Neural crest cell (in vitro differentiated cells): Measurements from ENCODE around the gene KDM2A. TPM values are rescaled to one million over a fixed set of nuclear protein-coding genes. Genes with fewer than 3 reads are reported as not detected.
"Not testable (repeated sequence)": the region's sequence is repeated elsewhere in the genome, so short reads cannot be mapped to it uniquely, and the experiment has no call there.

Experiments used
- DNase-seq: peaks from one replicate; pipeline ENCODE4 v3.0.0; 2021; ENCODE audit warnings: low read depth, mixed read lengths, low spot score
- H3K27ac Mint-ChIP-seq: one replicate; pipeline ENCODE4 v1.8.0; 2021; ENCODE audit warnings: mild to moderate bottlenecking, mixed read lengths; ENCODE audit not compliant: unreplicated experiment
- H3K27me3 Mint-ChIP-seq: 2 replicates; pipeline ENCODE4 v1.8.0; 2021; ENCODE audit warnings: low read depth, mild to moderate bottlenecking, mixed read lengths
- H3K36me3 Mint-ChIP-seq: 2 replicates; pipeline ENCODE4 v1.8.0; 2021; ENCODE audit warnings: low read depth, mild to moderate bottlenecking, mixed read lengths
- H3K4me1 Mint-ChIP-seq: 2 replicates; pipeline ENCODE4 v1.8.0; 2021; ENCODE audit warnings: mixed read lengths
- H3K4me3 Mint-ChIP-seq: one replicate; pipeline ENCODE4 v1.8.0; 2021; ENCODE audit warnings: mild to moderate bottlenecking, mixed read lengths
- H3K9me3 Mint-ChIP-seq: 2 replicates; pipeline ENCODE4 v1.8.0; 2021; ENCODE audit warnings: mixed read lengths
- CTCF ChIP-seq: fragments of 200-600 bp; sonication (generic); conservative IDR thresholded peaks from 2 replicates; pipeline ENCODE4 v1.5.0; 2021; ENCODE audit warnings: antibody characterized with exemption, mild to moderate bottlenecking
- total RNA-seq: library from RNA; stranded (reverse); gene quantifications from 2 replicates; pipeline ENCODE4 v1.2.1, GENCODE V29; 2021

Gene KDM2A
- total RNA-seq, 1 donor from 2014 or later, result 67.4 TPM

GRCh38 chr11:67195971-67196456 lies 77.0 kb downstream of the KDM2A start:
- H3K36me3 Mint-ChIP-seq, result peaks cover 5% of the 10 kb centered on the region
- DNase-seq, result no peak
- H3K4me3 Mint-ChIP-seq, result no peak overlapping the region
- H3K4me1 Mint-ChIP-seq, result no peaks in the 10 kb centered on the region
- no peaks in the 10 kb centered on the region for H3K9me3 Mint-ChIP-seq
- TF ChIP-seq CTCF, result no peak
- H3K27ac Mint-ChIP-seq, result no peak overlapping the region
- H3K27me3 Mint-ChIP-seq, result no peaks in the 10 kb centered on the region

GRCh38 chr11:67197606-67198005 lies 78.5 kb downstream of the KDM2A start:
- DNase-seq, result no peak
- no peaks in the 10 kb centered on the region for H3K4me1 Mint-ChIP-seq
- H3K27ac Mint-ChIP-seq, result no peak overlapping the region
- H3K9me3 Mint-ChIP-seq, result no peaks in the 10 kb centered on the region
- TF ChIP-seq CTCF, result no peak
- peaks cover 10% of the 10 kb centered on the region for H3K36me3 Mint-ChIP-seq
- no peaks in the 10 kb centered on the region for H3K27me3 Mint-ChIP-seq
- no peak overlapping the region for H3K4me3 Mint-ChIP-seq

- not testable (repeated sequence) for H3K9me3 Mint-ChIP-seq, H3K4me3 Mint-ChIP-seq, H3K36me3 Mint-ChIP-seq, H3K4me1 Mint-ChIP-seq, DNase-seq, H3K27me3 Mint-ChIP-seq
- peak overlapping the region; percentile 36 for H3K27ac Mint-ChIP-seq
These were observed 79.7 kb downstream of the KDM2A start for GRCh38 chr11:67198781-67199180.

GRCh38 chr11:67199751-67200150 lies 80.7 kb downstream of the KDM2A start:
- Mint-ChIP-seq H3K4me3 (no peak overlapping the region), H3K27me3 (no peaks in the 10 kb centered on the region), H3K36me3 (peaks cover 7% of the 10 kb centered on the region), H3K4me1 (no peaks in the 10 kb centered on the region), H3K9me3 (no peaks in the 10 kb centered on the region), H3K27ac (no peak overlapping the region)
- no peak for TF ChIP-seq CTCF
- DNase-seq, result no peak

GRCh38 chr11:67202028-67202427 lies 83.0 kb downstream of the KDM2A start:
- no peaks in the 10 kb centered on the region for H3K9me3 Mint-ChIP-seq
- DNase-seq, result no peak
- no peak for TF ChIP-seq CTCF
- no peak overlapping the region for H3K4me3 Mint-ChIP-seq
- no peaks in the 10 kb centered on the region for H3K27me3 Mint-ChIP-seq
- H3K27ac Mint-ChIP-seq, result no peak overlapping the region
- H3K4me1 Mint-ChIP-seq, result no peaks in the 10 kb centered on the region
- H3K36me3 Mint-ChIP-seq, result peaks cover 7% of the 10 kb centered on the region

- H3K9me3 Mint-ChIP-seq, result no peaks in the 10 kb centered on the region
- H3K27me3 Mint-ChIP-seq, result no peaks in the 10 kb centered on the region
- no peak for TF ChIP-seq CTCF
- no peak overlapping the region for H3K27ac Mint-ChIP-seq
- H3K36me3 Mint-ChIP-seq, result peaks cover 8% of the 10 kb centered on the region
- DNase-seq, result no peak
- no peaks in the 10 kb centered on the region for H3K4me1 Mint-ChIP-seq
- no peak overlapping the region for H3K4me3 Mint-ChIP-seq
These were observed 85.8 kb downstream of the KDM2A start for GRCh38 chr11:67204822-67205221.

- H3K36me3 Mint-ChIP-seq, H3K9me3 Mint-ChIP-seq, H3K27me3 Mint-ChIP-seq, DNase-seq, H3K4me1 Mint-ChIP-seq, H3K4me3 Mint-ChIP-seq: not testable (repeated sequence)
- peak overlapping the region; percentile 35 for H3K27ac Mint-ChIP-seq
These were observed 90.2 kb downstream of the KDM2A start for GRCh38 chr11:67209222-67209621.
